ENCODE results near the gene ARNT2. TPM values are rescaled to one million over a fixed set of nuclear protein-coding genes. Genes with fewer than 3 reads are reported as not detected.

Gene ARNT2
- total RNA-seq, 2 donors from 2014 or later = 0.09 to 0.21 TPM

DNA sequence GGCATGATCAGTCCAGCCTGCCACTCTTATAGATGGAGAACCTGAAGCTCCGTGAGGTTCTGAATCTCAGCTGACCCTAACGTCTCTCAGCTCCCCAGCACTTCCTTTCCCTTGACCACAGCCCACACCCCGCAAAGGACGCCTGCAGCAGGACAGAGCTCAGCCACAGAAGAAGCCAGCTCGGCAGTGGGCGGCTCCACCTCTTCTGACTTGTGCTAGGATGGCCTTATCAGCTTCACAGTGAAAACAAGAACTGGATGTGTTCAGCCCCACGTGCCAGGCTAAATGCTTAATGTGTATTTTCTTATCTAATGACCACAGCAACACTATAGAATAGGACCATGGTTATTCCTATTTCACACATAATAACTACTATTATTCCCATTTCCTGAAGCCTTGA lies 127.6 kb downstream of the ARNT2 start:
- no peaks in the 10 kb centered on the region for H3K36me3 Mint-ChIP-seq (ENCODE audit: low read depth)
- no peak for ATAC-seq (replicated peaks)
- H3K27ac Mint-ChIP-seq = no peak overlapping the region
- peaks cover 36% of the 10 kb centered on the region for H3K27me3 Mint-ChIP-seq
- peaks cover 7% of the 10 kb centered on the region for H3K4me1 Mint-ChIP-seq
- H3K9me3 Mint-ChIP-seq = peaks cover 11% of the 10 kb centered on the region
- no peak overlapping the region for H3K4me3 Mint-ChIP-seq

DNA sequence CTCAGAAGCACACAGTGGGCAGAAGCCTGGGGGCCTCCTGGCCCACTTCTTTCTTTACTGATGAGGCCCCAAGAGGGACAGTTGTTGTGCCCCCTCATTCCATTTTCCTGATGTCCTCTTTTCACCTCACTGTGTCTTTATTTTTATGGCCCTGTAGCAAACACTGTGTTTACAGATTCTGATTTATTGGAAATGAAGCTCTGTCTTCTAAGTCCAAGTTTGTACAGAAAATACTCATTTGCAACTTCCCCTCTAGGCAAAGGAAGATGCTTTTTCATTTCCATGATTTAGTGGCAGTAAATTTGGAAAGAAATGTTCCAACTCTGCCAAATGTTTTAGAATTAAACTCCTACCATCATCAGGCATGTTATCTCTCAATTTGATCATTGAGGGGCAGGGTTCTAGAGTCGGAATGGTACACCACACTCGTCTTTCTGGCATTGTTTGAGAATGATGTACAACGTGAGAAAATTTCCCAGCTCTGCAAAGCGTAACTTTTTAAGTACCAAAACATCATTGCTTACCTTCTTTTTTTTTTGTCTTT lies 129.7 kb downstream of the ARNT2 start:
- Mint-ChIP-seq H3K4me1 (peaks cover 7% of the 10 kb centered on the region), H3K4me3 (no peak overlapping the region), H3K9me3 (peaks cover 11% of the 10 kb centered on the region), H3K36me3 (ENCODE audit: low read depth) (no peaks in the 10 kb centered on the region), H3K27me3 (peaks cover 44% of the 10 kb centered on the region), H3K27ac (no peak overlapping the region)
- ATAC-seq (replicated peaks) = no peak

DNA sequence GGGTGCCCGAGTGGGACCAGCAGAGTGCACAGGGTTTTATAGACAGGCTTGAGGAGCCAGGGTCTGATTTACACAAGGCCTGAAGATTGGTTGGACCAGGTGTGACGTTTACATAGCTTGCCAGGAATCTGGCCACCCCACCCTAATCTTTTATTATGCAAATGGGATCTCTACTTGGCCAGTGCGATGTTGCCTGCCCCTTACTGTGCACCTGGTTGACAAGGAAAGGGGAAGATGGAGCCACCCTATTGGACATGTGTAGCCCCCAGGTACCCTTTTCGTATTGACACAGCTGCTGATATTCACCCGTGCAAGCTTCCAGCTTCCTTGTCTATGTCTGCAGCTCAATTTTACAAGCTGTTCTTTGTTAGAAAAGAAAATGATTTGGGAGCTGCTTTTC lies 132.0 kb downstream of the ARNT2 start:
- Mint-ChIP-seq H3K9me3 (peaks cover 11% of the 10 kb centered on the region), H3K27ac (no peak overlapping the region), H3K36me3 (ENCODE audit: low read depth) (no peaks in the 10 kb centered on the region), H3K4me3 (no peak overlapping the region), H3K27me3 (peaks cover 39% of the 10 kb centered on the region), H3K4me1 (peaks cover 7% of the 10 kb centered on the region)
- no peak for ATAC-seq (replicated peaks)

DNA sequence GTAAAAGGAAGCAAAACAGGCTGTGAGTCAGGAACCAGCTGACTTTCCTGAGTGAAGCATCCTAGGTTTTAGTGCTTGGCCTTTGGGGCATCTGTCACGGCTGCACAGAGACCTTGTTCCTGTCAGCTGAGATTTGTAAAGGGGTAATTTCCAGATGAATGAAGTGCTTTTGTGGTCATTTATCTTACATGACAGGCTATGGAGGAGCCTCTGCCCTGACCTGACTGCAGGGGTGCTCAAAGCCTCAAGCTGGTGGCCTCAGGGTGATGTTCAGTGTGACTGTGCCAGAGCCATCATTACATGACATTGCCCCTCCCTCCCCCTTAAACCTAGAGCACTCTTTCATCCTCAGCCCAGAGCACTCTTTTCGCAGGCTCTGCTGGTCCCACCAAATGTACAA lies 132.5 kb downstream of the ARNT2 start:
- Mint-ChIP-seq H3K4me3 (no peak overlapping the region), H3K27ac (no peak overlapping the region), H3K36me3 (ENCODE audit: low read depth) (no peaks in the 10 kb centered on the region), H3K9me3 (peaks cover 11% of the 10 kb centered on the region), H3K4me1 (peaks cover 7% of the 10 kb centered on the region), H3K27me3 (peaks cover 38% of the 10 kb centered on the region)
- no peak for ATAC-seq (replicated peaks)

DNA sequence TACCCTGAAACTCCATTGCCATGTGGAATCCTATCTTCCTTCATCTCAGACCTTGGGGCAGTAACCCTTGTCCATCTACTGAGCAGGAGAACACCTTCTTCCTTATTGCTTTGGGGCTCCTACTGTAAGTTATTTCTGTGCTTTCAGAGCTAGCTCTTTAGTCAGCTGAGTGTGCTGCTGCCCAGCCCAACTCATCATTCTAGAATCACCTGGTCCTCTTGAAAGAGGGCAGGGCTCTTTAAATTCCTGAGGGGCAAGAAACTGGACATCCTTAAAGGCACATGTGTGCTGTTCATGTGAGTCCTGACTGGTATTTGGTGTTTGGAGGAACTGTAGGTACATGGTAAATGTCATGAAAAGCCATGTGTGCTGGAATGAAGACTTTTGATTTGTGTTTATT lies 140.9 kb downstream of the ARNT2 start:
- no peaks in the 10 kb centered on the region for H3K36me3 Mint-ChIP-seq (ENCODE audit: low read depth)
- H3K4me1 Mint-ChIP-seq = no peaks in the 10 kb centered on the region
- H3K27ac Mint-ChIP-seq = no peak overlapping the region
- no peak overlapping the region for H3K4me3 Mint-ChIP-seq
- peaks cover 24% of the 10 kb centered on the region for H3K27me3 Mint-ChIP-seq
- ATAC-seq (replicated peaks) = no peak
- no peaks in the 10 kb centered on the region for H3K9me3 Mint-ChIP-seq

DNA sequence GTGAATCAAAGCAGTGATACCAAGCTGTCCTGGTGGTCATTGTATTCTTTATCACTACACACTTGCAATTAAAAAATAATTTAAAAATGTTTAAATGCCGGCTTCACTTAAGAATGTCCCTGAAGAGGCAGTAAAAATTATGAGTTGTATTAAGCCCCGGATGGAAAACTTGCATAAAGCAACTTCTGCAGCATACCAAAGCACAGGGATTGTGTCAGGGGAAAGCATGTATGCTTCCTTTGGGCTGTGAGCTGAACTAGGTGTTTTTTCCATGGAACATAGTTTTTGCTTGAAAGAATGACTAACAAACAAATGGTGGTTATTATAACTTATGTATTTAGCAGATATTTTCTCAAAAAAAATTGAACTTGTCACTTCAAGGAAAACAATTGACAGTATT lies 143.1 kb downstream of the ARNT2 start:
- no peaks in the 10 kb centered on the region for H3K4me1 Mint-ChIP-seq
- peaks cover 29% of the 10 kb centered on the region for H3K27me3 Mint-ChIP-seq
- no peak overlapping the region for H3K27ac Mint-ChIP-seq
- no peaks in the 10 kb centered on the region for H3K9me3 Mint-ChIP-seq
- H3K36me3 Mint-ChIP-seq (ENCODE audit: low read depth) = no peaks in the 10 kb centered on the region
- H3K4me3 Mint-ChIP-seq = no peak overlapping the region
- no peak for ATAC-seq (replicated peaks)

DNA sequence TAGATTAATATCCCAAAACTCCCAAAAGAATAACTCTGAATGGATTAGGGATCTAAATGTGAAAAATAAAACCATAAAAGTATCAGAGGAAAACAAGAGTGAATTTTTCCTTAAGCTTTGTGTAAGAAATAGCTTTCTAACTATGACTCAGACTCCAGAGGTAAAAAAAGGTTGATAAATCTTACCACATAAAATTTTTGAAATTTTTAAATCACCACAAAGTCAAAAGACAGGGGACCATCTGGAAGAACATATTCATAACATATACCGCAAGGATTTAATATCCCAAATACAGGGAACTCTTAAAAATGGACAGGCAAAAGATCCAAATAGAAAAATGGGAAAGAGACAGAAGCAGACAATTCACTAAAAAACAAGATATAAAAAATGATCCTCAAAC lies 145.0 kb downstream of the ARNT2 start:
- no peaks in the 10 kb centered on the region for H3K9me3 Mint-ChIP-seq
- H3K27ac Mint-ChIP-seq = no peak overlapping the region
- H3K27me3 Mint-ChIP-seq = peaks cover 32% of the 10 kb centered on the region
- no peak overlapping the region for H3K4me3 Mint-ChIP-seq
- no peaks in the 10 kb centered on the region for H3K36me3 Mint-ChIP-seq (ENCODE audit: low read depth)
- ATAC-seq (replicated peaks) = no peak
- no peaks in the 10 kb centered on the region for H3K4me1 Mint-ChIP-seq

DNA sequence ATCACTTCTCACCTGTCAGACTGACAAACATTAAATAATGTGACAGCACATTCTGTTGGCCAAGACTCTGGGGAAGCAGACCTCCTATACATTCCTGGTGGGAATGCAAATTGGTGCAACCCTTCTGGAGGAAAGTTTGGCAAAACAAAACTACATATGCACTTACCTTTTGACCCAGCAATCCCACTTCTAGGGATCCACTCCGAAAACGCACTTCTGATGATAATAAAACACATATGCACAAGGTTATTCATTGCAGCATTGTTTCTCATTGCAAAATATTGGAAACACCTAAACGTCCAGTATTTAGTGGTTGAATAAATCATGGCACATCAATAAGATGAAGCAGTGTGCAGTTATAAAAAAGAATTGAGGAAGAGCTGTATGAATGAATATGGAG lies 145.5 kb downstream of the ARNT2 start:
- no peaks in the 10 kb centered on the region for H3K9me3 Mint-ChIP-seq
- no peak for ATAC-seq (replicated peaks)
- H3K27me3 Mint-ChIP-seq = peaks cover 28% of the 10 kb centered on the region
- no peak overlapping the region for H3K27ac Mint-ChIP-seq
- H3K4me1 Mint-ChIP-seq = no peaks in the 10 kb centered on the region
- H3K4me3 Mint-ChIP-seq = no peak overlapping the region
- no peaks in the 10 kb centered on the region for H3K36me3 Mint-ChIP-seq (ENCODE audit: low read depth)

DNA sequence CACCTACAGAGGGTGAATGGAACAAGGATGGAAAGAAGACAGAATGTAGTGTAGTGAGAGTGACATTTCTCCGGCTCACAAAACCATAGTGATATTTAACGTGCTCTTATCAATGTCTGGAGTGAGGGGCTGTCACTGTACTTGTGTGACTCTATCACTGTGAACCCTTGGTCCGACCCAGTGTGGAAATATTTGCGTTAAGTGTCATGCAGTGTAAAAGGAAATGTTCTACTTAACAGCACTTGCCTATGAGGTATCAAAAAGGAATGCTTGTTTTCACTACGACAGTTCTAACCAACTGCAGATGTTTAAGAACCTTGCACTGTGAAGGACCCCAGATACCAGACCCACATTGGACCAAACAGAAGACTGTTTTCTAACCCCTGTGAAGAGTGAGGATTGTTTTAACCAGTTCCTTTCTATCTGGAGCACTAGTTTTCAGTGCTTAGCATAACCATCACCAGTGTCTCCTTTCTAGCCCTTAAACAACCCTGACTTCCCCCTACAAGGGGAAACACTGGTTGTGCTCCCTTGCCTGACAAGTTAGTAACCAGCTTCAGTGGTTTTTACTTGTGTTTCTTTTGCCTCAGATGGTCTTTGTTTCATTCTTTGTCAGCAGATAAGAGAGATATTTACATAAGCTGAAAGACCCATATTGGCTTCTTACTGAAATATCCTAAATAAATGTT lies 146.2 kb downstream of the ARNT2 start:
- Mint-ChIP-seq H3K36me3 (ENCODE audit: low read depth) (no peaks in the 10 kb centered on the region), H3K27ac (no peak overlapping the region), H3K9me3 (no peaks in the 10 kb centered on the region), H3K4me3 (no peak overlapping the region), H3K27me3 (peaks cover 30% of the 10 kb centered on the region), H3K4me1 (no peaks in the 10 kb centered on the region)
- no peak for ATAC-seq (replicated peaks)

DNA sequence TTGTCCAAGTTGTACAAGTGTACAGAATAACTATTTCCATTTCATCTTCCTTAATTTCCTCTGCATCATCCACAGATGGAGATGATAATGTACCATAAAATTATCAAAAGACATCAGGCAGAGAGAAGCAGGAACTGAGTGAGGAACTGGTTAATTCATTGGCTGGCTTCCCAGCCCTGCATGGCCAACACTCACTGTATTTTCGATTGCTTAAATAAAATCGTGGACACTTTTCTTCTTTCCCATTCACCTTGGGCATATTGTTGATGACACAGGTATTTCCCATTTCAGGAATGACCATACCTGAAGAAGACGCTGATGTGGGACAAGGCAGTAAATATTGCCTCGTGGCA lies 146.7 kb downstream of the ARNT2 start:
- Mint-ChIP-seq H3K4me1 (no peaks in the 10 kb centered on the region), H3K27me3 (peaks cover 30% of the 10 kb centered on the region), H3K4me3 (no peak overlapping the region), H3K9me3 (no peaks in the 10 kb centered on the region), H3K27ac (no peak overlapping the region), H3K36me3 (ENCODE audit: low read depth) (no peaks in the 10 kb centered on the region)
- no peak for ATAC-seq (replicated peaks)

DNA sequence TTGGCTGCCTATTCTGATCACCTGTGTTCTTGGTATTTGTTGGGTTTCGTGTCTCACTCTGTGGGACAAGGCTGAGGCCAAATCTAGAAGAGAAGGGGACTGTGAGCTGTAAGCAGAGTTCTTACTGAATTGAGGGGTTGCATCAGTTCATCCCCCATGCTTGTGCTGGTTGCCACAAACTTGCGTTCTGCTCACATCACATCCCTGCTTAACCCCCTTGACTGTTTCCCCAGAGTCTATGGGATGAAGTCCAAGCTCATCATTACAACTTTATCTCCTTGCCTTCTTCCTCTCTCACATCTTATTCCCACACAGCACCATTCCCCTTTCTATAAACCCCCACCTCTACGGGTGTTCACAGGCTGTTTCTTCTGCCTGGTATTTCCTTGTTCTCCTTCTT lies 147.2 kb downstream of the ARNT2 start:
- no peaks in the 10 kb centered on the region for H3K9me3 Mint-ChIP-seq
- peaks cover 28% of the 10 kb centered on the region for H3K27me3 Mint-ChIP-seq
- H3K27ac Mint-ChIP-seq = no peak overlapping the region
- no peaks in the 10 kb centered on the region for H3K36me3 Mint-ChIP-seq (ENCODE audit: low read depth)
- H3K4me1 Mint-ChIP-seq = no peaks in the 10 kb centered on the region
- no peak for ATAC-seq (replicated peaks)
- no peak overlapping the region for H3K4me3 Mint-ChIP-seq

DNA sequence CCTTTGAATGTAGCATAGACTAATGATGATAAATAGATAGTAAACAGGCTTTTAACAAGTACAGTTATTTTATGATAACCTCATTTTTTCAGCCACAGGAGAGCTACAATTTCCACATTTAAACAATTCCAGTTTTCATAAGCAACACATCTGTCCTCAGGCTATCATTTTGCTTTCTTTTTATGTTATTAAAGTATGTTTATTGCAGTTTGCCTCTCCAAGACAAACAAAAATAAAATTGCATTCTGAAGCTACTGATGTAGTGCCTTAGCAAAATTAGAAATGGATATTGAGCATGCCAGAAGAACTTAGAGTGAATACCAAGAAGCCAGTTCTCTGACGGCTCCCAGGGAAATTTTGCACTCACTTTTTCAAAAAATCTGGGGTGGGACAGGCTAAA lies 150.4 kb downstream of the ARNT2 start:
- Mint-ChIP-seq H3K27me3 (peaks cover 33% of the 10 kb centered on the region), H3K9me3 (no peaks in the 10 kb centered on the region), H3K4me1 (no peaks in the 10 kb centered on the region), H3K4me3 (no peak overlapping the region), H3K36me3 (ENCODE audit: low read depth) (no peaks in the 10 kb centered on the region), H3K27ac (no peak overlapping the region)
- no peak for ATAC-seq (replicated peaks)

DNA sequence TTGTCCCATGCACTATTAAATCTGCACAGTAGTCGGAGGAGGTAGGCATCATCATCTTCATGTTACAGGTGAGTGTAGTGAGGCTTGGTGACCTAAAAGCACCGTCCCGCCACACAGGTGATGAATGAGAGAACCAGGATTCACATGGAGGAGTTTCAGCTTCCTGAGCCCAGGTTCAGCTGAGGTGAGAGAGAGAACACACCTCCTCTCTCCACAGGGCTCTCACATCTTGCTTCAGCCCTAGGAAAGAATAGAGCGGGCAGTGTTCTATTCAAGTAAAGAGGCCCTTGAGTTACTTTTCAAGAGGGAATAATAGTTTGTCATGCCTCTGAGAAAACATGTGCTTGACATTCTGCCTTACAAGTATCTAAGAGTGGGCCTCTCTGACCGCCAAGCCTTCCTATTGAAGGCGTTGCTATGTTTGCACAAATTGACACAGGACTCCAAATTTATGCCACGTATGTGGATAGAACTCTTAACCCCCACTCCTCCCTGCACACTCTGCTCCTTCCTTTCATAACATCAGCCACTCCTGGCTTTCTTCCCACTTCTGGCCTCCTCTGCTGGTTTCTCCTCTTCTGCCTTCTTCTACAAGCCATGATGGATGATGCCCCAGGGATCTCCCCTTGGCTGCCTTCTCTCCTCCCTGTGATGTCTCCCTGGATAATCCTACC lies 152.6 kb downstream of the ARNT2 start:
- H3K9me3 Mint-ChIP-seq = no peaks in the 10 kb centered on the region
- H3K4me1 Mint-ChIP-seq = no peaks in the 10 kb centered on the region
- no peaks in the 10 kb centered on the region for H3K36me3 Mint-ChIP-seq (ENCODE audit: low read depth)
- no peak for ATAC-seq (replicated peaks)
- H3K27ac Mint-ChIP-seq = no peak overlapping the region
- no peak overlapping the region for H3K4me3 Mint-ChIP-seq
- H3K27me3 Mint-ChIP-seq = peaks cover 29% of the 10 kb centered on the region

DNA sequence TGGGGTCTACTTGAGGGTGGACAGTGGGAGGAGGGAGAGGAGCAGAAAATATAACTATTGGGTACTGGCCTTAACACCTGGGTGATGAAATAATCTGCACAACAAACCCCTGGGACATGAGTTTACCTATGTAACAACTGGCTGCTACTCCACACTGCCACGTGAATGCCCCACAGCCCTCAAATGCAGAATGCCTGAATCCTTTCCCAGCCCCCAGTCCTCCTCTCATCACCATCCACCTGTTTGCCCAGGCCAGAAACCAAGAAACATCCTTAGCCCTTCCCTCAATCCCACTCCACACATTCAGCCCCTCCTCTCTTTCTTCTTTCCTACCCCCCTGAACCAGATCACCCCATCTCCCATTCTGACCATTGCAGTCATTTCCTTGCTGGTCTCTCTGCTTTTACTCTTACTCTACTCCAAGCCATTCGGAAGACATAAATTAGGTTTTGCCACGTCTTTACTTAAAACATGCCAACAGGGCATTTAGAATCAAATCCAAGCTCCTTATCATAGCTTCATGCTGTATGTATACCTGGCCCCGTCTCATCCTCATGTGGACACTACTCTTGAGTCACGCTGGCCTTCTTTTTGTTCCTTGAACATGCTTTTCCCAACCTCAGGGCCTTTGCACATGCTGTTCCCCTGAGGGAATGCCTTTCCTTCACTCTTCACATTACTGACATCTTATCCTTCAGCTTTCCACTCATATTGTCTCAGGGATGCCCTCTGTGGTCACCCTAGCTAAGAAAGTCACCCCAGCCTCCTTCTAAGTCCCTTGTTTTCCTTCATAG lies 153.5 kb downstream of the ARNT2 start:
- ATAC-seq (replicated peaks) = no peak
- no peaks in the 10 kb centered on the region for H3K4me1 Mint-ChIP-seq
- no peaks in the 10 kb centered on the region for H3K9me3 Mint-ChIP-seq
- H3K27me3 Mint-ChIP-seq = peaks cover 23% of the 10 kb centered on the region
- H3K27ac Mint-ChIP-seq = no peak overlapping the region
- H3K4me3 Mint-ChIP-seq = no peak overlapping the region
- H3K36me3 Mint-ChIP-seq (ENCODE audit: low read depth) = no peaks in the 10 kb centered on the region
